D721Med (cell line): ENCODE data around the gene CEACAM7.

Experiments
- DNase-seq: peaks from one replicate; pipeline ENCODE4 v3.0.0; 2011; ENCODE audit warnings: low spot score; ENCODE audit not compliant: insufficient read length
- FAIRE-seq: peaks from 2 replicates; lab custom pipeline; 2011; peaks lifted over from hg19 to GRCh38; lab: Jason Lieb, UNC
- CTCF ChIP-seq: IDR thresholded peaks from 2 replicates; pipeline ENCODE4 v1.5.1; 2012; ENCODE audit warnings: mild to moderate bottlenecking, control low read depth; ENCODE audit not compliant: insufficient read depth; ENCODE audit errors: missing control alignments

Gene CEACAM7

GRCh38 chr19:41627966-41628675, 59.9 kb downstream of the CEACAM7 start:
- TF ChIP-seq CTCF = no peak
- no peak for DNase-seq
- FAIRE-seq = no peak

DNA sequence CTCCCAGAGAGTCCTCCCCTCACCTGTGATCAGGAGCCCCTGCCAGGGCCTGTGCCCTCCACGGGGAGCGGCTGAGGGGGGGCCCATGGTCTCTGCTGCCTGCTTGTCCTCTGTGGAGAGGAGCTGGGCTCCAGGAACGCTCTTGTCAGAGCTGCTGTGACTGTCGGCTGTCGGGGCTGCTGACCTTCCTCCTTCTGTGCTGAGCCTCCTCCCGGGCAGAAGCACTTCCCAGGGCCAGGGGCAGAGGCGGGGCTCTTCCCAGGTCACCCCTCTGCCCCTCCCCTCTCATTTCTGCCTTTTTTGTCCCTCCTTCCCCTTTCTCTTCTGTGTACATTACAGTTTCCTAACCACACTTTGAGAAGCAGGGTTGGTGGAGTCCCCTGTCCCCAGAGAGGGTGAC, 61.2 kb downstream of the CEACAM7 start, which contains the start of gene CEACAM4:
Gene CEACAM4, minus strand, starts transcription at position 198 of the 400 bp plus-strand sequence. Its CDS starts 111 bp downstream, at position 87.
- DNase-seq = no peak
- no peak for FAIRE-seq
- no peak for TF ChIP-seq CTCF

DNA sequence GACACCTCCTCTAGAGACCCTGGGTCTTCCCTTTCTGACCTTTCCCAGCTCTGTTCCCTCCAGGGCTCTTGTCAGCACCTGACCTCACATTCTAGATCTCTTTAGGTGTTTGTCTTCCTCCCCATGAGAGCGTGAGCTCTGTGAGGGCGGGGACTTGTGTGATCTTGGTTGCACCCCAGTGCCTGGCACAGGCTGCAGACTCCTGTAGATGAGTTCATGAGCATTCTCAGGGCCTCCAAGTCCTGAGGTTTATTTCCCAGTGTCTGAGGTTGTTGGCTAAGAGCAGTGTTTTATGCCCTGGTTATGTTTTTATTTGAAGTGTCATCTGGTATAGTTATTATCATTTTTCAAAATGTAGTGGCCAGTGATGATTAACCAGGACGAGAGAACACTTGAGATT, 61.8 kb downstream of the CEACAM7 start:
- TF ChIP-seq CTCF = no peak
- FAIRE-seq = no peak

DNA sequence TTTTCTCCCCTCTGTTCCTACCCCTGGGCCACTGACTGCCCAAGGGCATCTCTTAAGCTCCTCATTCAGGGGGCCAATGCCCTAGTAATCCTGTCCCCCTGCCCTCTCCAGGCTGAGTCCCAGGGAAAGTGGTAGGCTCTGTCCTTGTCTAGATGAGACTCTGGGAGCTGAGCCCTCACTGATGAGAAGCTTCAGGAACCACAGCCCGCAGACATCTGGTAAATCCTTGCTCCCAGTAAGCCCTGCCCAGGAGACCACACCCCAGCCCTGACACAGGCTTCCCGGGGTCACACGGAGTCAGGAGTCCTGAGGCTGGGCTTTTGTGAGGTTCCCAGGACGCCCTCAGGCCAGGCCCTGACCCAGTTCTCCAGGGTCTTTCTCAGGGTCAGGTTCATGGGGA, 63.1 kb downstream of the CEACAM7 start:
- TF ChIP-seq CTCF = no peak
- FAIRE-seq = no peak
- no peak for DNase-seq

More for the DNA sequence above, 61.8 kb downstream of the CEACAM7 start:
- no peak for DNase-seq

DNA sequence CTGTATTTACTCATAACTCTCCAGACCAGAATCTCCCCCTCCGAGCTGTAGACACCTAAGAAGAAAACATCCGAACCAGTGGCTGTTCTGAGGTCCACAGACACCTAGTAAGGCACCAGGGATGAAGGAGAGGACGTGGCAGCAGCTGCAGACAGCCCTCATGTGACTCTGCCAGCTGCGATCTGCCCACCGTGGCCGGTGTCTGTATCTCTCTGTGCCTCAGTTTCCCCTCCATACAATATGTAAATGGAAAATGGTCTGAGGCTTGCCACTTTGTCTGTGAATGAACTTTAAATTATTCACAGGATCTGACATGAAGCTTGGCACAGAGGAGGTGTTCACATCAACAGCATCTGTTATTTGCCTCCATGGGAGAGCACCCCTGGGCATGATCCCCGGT, 63.6 kb downstream of the CEACAM7 start:
- no peak for TF ChIP-seq CTCF
- DNase-seq (no peak), FAIRE-seq (no peak)

- no peak for TF ChIP-seq CTCF
- FAIRE-seq (no peak), DNase-seq (no peak)
Observed at GRCh38 chr19:41623360-41623759, 64.7 kb downstream of the CEACAM7 start.
